Lung (tissue), 12 donors: Measurements from ENCODE around the gene CHCHD5. TPM values are rescaled to one million over a fixed set of nuclear protein-coding genes. Genes with fewer than 3 reads are reported as not detected.

Experiments used
- ATAC-seq: fragments of 200-7000 bp; cut with Tn5 transposase; one replicate; pipeline ENCODE4 v1.9.1; 2020; ENCODE audit warnings: moderate number of reproducible peaks; ENCODE audit not compliant: insufficient read depth, low FRiP score
- DNase-seq, 3 donors: peaks; one replicate each; pipeline ENCODE4 v3.0.0-alpha.2; 2013 to 2017
- H3K27ac ChIP-seq, 2 donors: one replicate each; pipeline ENCODE4 v1.5.1; 2013; ENCODE audit warnings: mild to moderate bottlenecking in 2 of 2, moderate library complexity in 2 of 2, control low read depth in 1 of 2, inconsistent platforms in 1 of 2, low read depth in 1 of 2, low read length in 1 of 2
- H3K27me3 ChIP-seq, 3 donors: one replicate each; pipeline ENCODE4 v1.5.1; 2013; ENCODE audit warnings: low read length in 2 of 3; ENCODE audit not compliant: control insufficient read depth in 3 of 3, insufficient read depth in 3 of 3
- H3K36me3 ChIP-seq, 4 donors: one replicate each; pipeline ENCODE4 v1.5.1; 2013; ENCODE audit warnings: low read length in 4 of 4, mild to moderate bottlenecking in 1 of 4, moderate library complexity in 1 of 4; ENCODE audit not compliant: control insufficient read depth in 4 of 4, insufficient read depth in 4 of 4
- H3K4me1 ChIP-seq, 5 donors: one replicate each; pipeline ENCODE4 v1.5.1; 2013; ENCODE audit warnings: low read length in 5 of 5, mild to moderate bottlenecking in 2 of 5, moderate library complexity in 1 of 5; ENCODE audit not compliant: control insufficient read depth in 5 of 5, insufficient read depth in 5 of 5
- H3K4me3 ChIP-seq: one replicate; pipeline ENCODE4 v1.5.1; 2013; ENCODE audit warnings: mild to moderate bottlenecking, control low read depth, moderate library complexity
- H3K9ac ChIP-seq, 2 donors: one replicate each; pipeline ENCODE4 v1.5.1; 2013; ENCODE audit warnings: low read length in 2 of 2, control low read depth in 1 of 2; ENCODE audit not compliant: insufficient read depth in 1 of 2
- H3K9me3 ChIP-seq, 4 donors: one replicate each; pipeline ENCODE4 v1.5.1; 2013; ENCODE audit warnings: low read length in 3 of 4, mild to moderate bottlenecking in 1 of 4, moderate library complexity in 1 of 4; ENCODE audit not compliant: control insufficient read depth in 4 of 4, insufficient read depth in 3 of 4
- CTCF ChIP-seq: IDR thresholded peaks from 2 replicates; pipeline ENCODE4 v1.5.1; 2012; ENCODE audit warnings: mild to moderate bottlenecking; ENCODE audit errors: control extremely low read depth, extremely low read depth
- WGBS, 2 donors: extraction: QIAGEN DNeasy Blood & Tissue Kit; methylation state at CpG; one replicate each; pipeline ENCODE4 v1.1.7; 2013; 5-methylcytosine and 5-hydroxymethylcytosine counted together
- polyA plus RNA-seq, 2 donors: library from polyadenylated mRNA; stranded (reverse); fragments of 200-250 nt; gene quantifications; one replicate each; pipeline ENCODE4 v1.2.1, GENCODE V29; 2013
- total RNA-seq, 2 donors: library from RNA; depleted of rRNA in 1 of 2; stranded (reverse); fragments of >200 nt in 1 of 2; gene quantifications; one replicate each; pipeline ENCODE4 v1.2.1, GENCODE V29; 2014 to 2021
- donor health status: control.
- donor health status: control.
- donor health status: Bipolar disorder and iron deficiency.
- donor health status: healthy.
- donor health status: DM: yes; HTN: yes; CAD: no.

Gene CHCHD5
- total and polyA plus RNA-seq, 4 donors: 3.0 to 46.6 (median 44.4) TPM

- no peak for TF ChIP-seq CTCF
- ATAC-seq (no peak), DNase-seq (no peak)
- peaks cover 0 to 5% (median 0%) of the 10 kb centered on the region in 4 donors for H3K36me3 ChIP-seq
- WGBS, 2 donors: 69 to 73% methylated on average over 2 of the region's 2 CpGs
- H3K9me3 ChIP-seq: no peaks in the 10 kb centered on the region
- no peak overlapping the region for H3K27ac ChIP-seq
- H3K4me3 ChIP-seq: no peak overlapping the region
- H3K27me3 ChIP-seq: no peaks in the 10 kb centered on the region
- peaks cover 0 to 14% (median 7%) of the 10 kb centered on the region in 5 donors for H3K4me1 ChIP-seq
- no peak overlapping the region for H3K9ac ChIP-seq
These were observed 45.1 kb upstream of the CHCHD5 start for GRCh38 chr2:112539306-112539705.

- ATAC-seq (no peak), DNase-seq (no peak)
- Histone ChIP-seq H3K4me3 (no peak overlapping the region), H3K27me3 (no peaks in the 10 kb centered on the region), H3K9me3 (no peaks in the 10 kb centered on the region), H3K36me3 (peaks cover 0 to 5% (median 0%) of the 10 kb centered on the region in 4 donors), H3K9ac (no peak overlapping the region), H3K4me1 (peaks cover 0 to 14% (median 7%) of the 10 kb centered on the region in 5 donors), H3K27ac (no peak overlapping the region)
- no peak for TF ChIP-seq CTCF
- WGBS, 2 donors: 22 to 37% methylated on average over 2 of the region's 2 CpGs
These were observed 43.5 kb upstream of the CHCHD5 start for GRCh38 chr2:112540906-112541305.

GRCh38 chr2:112541315-112542122 lies 42.9 kb upstream of the CHCHD5 start:
- Histone ChIP-seq H3K27me3 (no peaks in the 10 kb centered on the region), H3K9me3 (no peaks in the 10 kb centered on the region), H3K36me3 (peaks cover 0 to 7% (median 0%) of the 10 kb centered on the region in 4 donors), H3K27ac (peak overlapping the region; percentile 82 to 91), H3K4me3 (peak overlapping the region; percentile 87), H3K4me1 (peaks cover 0 to 14% (median 7%) of the 10 kb centered on the region in 5 donors), H3K9ac (peak overlapping the region; percentile 60 to 90)
- no peak for TF ChIP-seq CTCF
- 8 to 14% methylated on average over 34 of the region's 34 CpGs for WGBS, 2 donors
- ATAC-seq: peak; percentile 88
- DNase-seq: peak; percentile 13 to 81 (median 81)
